CD4-positive, alpha-beta T cell (primary cell): ENCODE data around the gene ENDOU. TPM values are rescaled to one million over a fixed set of nuclear protein-coding genes. Genes with fewer than 3 reads are reported as not detected.
A peak's percentile ranks its signal among the peaks of the same experiment; 100 is the strongest.

Experiments used
- ATAC-seq: fragments of 200-7000 bp; cut with Tn5 transposase; one replicate; pipeline ENCODE4 v1.10.0; 2022; ENCODE audit warnings: mild to moderate bottlenecking; ENCODE audit not compliant: poor library complexity
- CTCF ChIA-PET: fragments of 350-600 bp; sonication (Branson Sonifier 250); formaldehyde crosslinking; loops from one replicate; lab custom pipeline; 2021; ENCODE audit warnings: antibody characterized with exemption, inconsistent platforms; lab: Charles Lee
- POLR2A ChIA-PET: fragments of 350-600 bp; sonication (Branson Sonifier 250); formaldehyde crosslinking; loops from one replicate; lab custom pipeline; 2021; ENCODE audit warnings: antibody characterized with exemption, inconsistent platforms; lab: Charles Lee
- DNase-seq, 14 experiments: peaks; one replicate each; pipeline ENCODE4 v3.0.0-alpha.2; 2013 to 2020; ENCODE audit warnings: mixed read lengths in 2 of 14
- H3K27ac ChIP-seq, 2 donors: one replicate each; pipeline versions ENCODE4 v1.5.1 to v1.7.0; 2013; ENCODE audit warnings: low read length in 2 of 2, low read depth in 1 of 2, mild to moderate bottlenecking in 1 of 2
- H3K27me3 ChIP-seq, 2 experiments: 1 replicate in 1 of 2; 2 replicates in 1 of 2; pipeline versions ENCODE4 v1.6.1 to v1.7.0; 2013; ENCODE audit warnings: low read length in 2 of 2, control low read depth in 1 of 2, mild to moderate bottlenecking in 1 of 2, moderate library complexity in 1 of 2; ENCODE audit not compliant: insufficient read depth in 2 of 2, control insufficient read depth in 1 of 2
- H3K36me3 ChIP-seq: one replicate; pipeline ENCODE4 v1.6.1; 2013; ENCODE audit warnings: low read length, control low read depth; ENCODE audit not compliant: insufficient read depth
- H3K4me1 ChIP-seq: one replicate; pipeline ENCODE4 v1.6.1; 2013; ENCODE audit warnings: low read length, control low read depth; ENCODE audit not compliant: insufficient read depth
- H3K4me3 ChIP-seq: one replicate; pipeline ENCODE4 v1.5.1; 2013; ENCODE audit warnings: mild to moderate bottlenecking, low read length, moderate library complexity
- H3K9me3 ChIP-seq, 2 experiments: 1 replicate in 1 of 2; 2 replicates in 1 of 2; pipeline versions ENCODE4 v1.6.1 to v1.7.0; 2013; ENCODE audit warnings: low read length in 2 of 2, mild to moderate bottlenecking in 2 of 2, control low read depth in 1 of 2, moderate library complexity in 1 of 2; ENCODE audit not compliant: control insufficient read depth in 1 of 2, insufficient read depth in 1 of 2
- H3K27ac Mint-ChIP-seq: one replicate; pipeline ENCODE4 v1.8.0; 2020; ENCODE audit warnings: mixed read lengths
- H3K27me3 Mint-ChIP-seq: one replicate; pipeline ENCODE4 v1.8.0; 2021; ENCODE audit warnings: mixed read lengths
- H3K36me3 Mint-ChIP-seq: one replicate; pipeline ENCODE4 v1.8.0; 2021; ENCODE audit warnings: low read depth, mixed read lengths
- H3K4me1 Mint-ChIP-seq: one replicate; pipeline ENCODE4 v1.8.0; 2021; ENCODE audit warnings: low read depth, mixed read lengths
- H3K4me3 Mint-ChIP-seq: one replicate; pipeline ENCODE4 v1.8.0; 2020; ENCODE audit warnings: mild to moderate bottlenecking, mixed read lengths
- H3K9me3 Mint-ChIP-seq: one replicate; pipeline ENCODE4 v1.8.0; 2020; ENCODE audit warnings: mixed read lengths
- intact Hi-C, 2 experiments: fragments of 100-400 bp; cut with DNase I in 1 of 2; cut with micrococcal nuclease in 1 of 2; formaldehyde crosslinking; loops; one replicate each; pipeline versions ENCODE4 v1.15.1 to v1.9.0; 2023 to 2025; cut with DNase I, micrococcal nuclease
- total RNA-seq, 174 experiments: library from RNA in 2 of 174; stranded (reverse) in 2 of 174; gene quantifications; one replicate each; pipeline ENCODE4 v1.2.3 and lab custom pipeline; 2021 to 2026
- TF ChIP-seq, protein P1 (sequence below): fragments of 200-600 bp; IDR thresholded peaks from one replicate; pipeline ENCODE4 v1.8.0; 2022; ENCODE audit warnings: antibody characterized with exemption, mild to moderate bottlenecking

The ENDOU gene
- total RNA-seq, 2 experiments from 2014 or later = not detected

DNA sequence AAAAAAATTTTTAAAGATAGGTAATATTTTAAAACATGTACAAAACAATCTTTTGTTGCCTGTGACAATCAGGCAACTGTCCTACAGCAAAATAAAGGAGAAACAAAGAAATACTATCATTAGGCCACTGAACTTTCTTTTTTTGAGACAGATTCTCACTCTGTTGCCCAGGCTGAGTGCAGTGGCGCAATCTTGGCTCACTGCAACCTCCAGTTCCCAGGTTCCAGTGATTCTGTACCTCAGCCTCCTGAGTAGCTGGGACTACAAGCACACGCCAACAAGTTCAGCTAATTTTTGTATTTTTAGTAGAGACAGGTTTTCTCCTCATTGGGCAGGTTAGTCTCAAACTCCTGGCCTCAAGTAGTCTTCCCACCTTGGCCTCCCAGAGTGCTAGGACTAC is 36.1 kb downstream of the ENDOU start:
- Mint-ChIP-seq H3K27me3 (no peaks in the 10 kb centered on the region), H3K9me3 (no peaks in the 10 kb centered on the region), H3K36me3 (peaks cover 70% of the 10 kb centered on the region), H3K4me1 (peaks cover 5% of the 10 kb centered on the region), H3K4me3 (no peak overlapping the region), H3K27ac (no peak overlapping the region)
- H3K4me1 ChIP-seq = no peaks in the 10 kb centered on the region
- ATAC-seq = no peak
- H3K27me3 ChIP-seq = no peaks in the 10 kb centered on the region
- no peak for DNase-seq
- no peak overlapping the region for H3K4me3 ChIP-seq
- intact Hi-C loops = loop anchor here (5.0 to 10.0 kb wide), 5 partner anchors 37 to 1537 kb away; no protein-coding TSS in a partner anchor
- TF ChIP-seq, protein P1, sequence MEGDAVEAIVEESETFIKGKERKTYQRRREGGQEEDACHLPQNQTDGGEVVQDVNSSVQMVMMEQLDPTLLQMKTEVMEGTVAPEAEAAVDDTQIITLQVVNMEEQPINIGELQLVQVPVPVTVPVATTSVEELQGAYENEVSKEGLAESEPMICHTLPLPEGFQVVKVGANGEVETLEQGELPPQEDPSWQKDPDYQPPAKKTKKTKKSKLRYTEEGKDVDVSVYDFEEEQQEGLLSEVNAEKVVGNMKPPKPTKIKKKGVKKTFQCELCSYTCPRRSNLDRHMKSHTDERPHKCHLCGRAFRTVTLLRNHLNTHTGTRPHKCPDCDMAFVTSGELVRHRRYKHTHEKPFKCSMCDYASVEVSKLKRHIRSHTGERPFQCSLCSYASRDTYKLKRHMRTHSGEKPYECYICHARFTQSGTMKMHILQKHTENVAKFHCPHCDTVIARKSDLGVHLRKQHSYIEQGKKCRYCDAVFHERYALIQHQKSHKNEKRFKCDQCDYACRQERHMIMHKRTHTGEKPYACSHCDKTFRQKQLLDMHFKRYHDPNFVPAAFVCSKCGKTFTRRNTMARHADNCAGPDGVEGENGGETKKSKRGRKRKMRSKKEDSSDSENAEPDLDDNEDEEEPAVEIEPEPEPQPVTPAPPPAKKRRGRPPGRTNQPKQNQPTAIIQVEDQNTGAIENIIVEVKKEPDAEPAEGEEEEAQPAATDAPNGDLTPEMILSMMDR = no peak
- no peak overlapping the region for H3K27ac ChIP-seq
- ChIA-PET POLR2A (no interaction called here), CTCF (no interaction called here)
- no peaks in the 10 kb centered on the region for H3K9me3 ChIP-seq
- peaks cover 45% of the 10 kb centered on the region for H3K36me3 ChIP-seq

DNA sequence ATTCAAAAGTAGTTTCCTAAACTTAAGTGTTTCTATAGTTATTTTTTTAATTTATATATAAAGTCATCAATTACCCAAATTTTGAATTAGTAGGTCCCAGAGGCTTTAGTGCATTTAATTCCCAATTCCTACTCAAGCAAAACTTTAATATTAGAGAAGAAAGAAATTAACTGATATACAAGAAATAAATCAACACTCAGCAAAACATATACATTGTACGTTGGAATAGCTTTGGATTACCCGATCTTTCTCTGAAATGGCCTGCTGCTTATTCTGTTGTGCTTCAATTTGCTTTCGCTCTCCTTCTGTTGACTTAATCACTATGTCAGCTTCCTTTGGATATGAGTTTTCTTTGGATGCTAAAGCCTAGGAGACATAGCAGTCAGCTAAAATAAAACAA is 37.7 kb downstream of the ENDOU start:
- Mint-ChIP-seq H3K9me3 (no peaks in the 10 kb centered on the region), H3K36me3 (peaks cover 67% of the 10 kb centered on the region), H3K27ac (no peak overlapping the region), H3K4me3 (no peak overlapping the region), H3K27me3 (no peaks in the 10 kb centered on the region), H3K4me1 (peaks cover 10% of the 10 kb centered on the region)
- H3K36me3 ChIP-seq = peaks cover 37% of the 10 kb centered on the region
- no peaks in the 10 kb centered on the region for H3K9me3 ChIP-seq
- ChIA-PET CTCF (interaction anchor here (1.1 to 1.4 kb wide), 2 partner anchors 15 to 38 kb away, joined by 3 read pairs; no protein-coding TSS in a partner anchor), POLR2A (interaction anchor here (1.4 to 1.6 kb wide), 2 partner anchors 36 to 655 kb away, joined by 4 to 10 read pairs; no protein-coding TSS in a partner anchor)
- no peak for DNase-seq
- no peaks in the 10 kb centered on the region for H3K4me1 ChIP-seq
- intact Hi-C loops = loop anchor here (2.0 to 10.0 kb wide), 7 partner anchors 35 to 1535 kb away; no protein-coding TSS in a partner anchor
- TF ChIP-seq, protein P1 = no peak
- H3K27me3 ChIP-seq = no peaks in the 10 kb centered on the region
- H3K4me3 ChIP-seq = no peak overlapping the region
- H3K27ac ChIP-seq = no peak overlapping the region
- no peak for ATAC-seq

DNA sequence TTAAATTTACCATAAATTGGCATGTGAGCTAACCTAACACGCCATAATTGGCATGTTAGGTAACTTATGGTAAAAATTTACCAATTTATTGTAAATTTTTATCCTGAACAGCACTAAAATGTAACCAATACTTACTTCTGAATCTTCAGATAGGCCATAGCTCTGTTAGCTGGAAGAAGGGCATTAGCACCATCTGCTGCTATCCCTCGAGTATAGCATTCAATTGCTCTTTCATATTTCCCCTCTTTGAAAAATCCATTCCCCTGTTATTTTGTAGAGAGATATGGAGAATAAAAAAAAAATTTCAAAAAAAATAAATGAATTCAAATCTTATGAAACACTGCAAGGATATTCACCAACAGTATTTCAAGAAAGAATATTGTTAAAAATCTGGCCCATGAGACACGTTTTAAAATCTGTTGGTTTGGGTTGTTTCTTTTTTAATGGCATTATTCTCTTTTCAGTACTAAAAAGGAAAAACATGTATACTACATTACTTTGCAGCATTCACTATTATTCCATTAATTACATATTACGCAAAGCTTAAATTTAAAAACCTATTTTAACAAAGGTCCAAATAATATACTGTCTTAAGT is 38.5 kb downstream of the ENDOU start:
- POLR2A ChIA-PET = interaction anchor here (1.1 to 1.6 kb wide), 3 partner anchors 20 to 654 kb away, joined by 3 to 10 read pairs (median 4); no protein-coding TSS in a partner anchor
- intact Hi-C loops = loop anchor here (1.0 to 10.0 kb wide), 8 partner anchors 34 to 1534 kb away; no protein-coding TSS in a partner anchor
- H3K9me3 ChIP-seq = no peaks in the 10 kb centered on the region
- Mint-ChIP-seq H3K4me3 (no peak overlapping the region), H3K9me3 (no peaks in the 10 kb centered on the region), H3K27ac (no peak overlapping the region), H3K27me3 (no peaks in the 10 kb centered on the region), H3K36me3 (peaks cover 65% of the 10 kb centered on the region), H3K4me1 (peaks cover 10% of the 10 kb centered on the region)
- no peaks in the 10 kb centered on the region for H3K27me3 ChIP-seq
- H3K27ac ChIP-seq = no peak overlapping the region
- peaks cover 31% of the 10 kb centered on the region for H3K36me3 ChIP-seq
- TF ChIP-seq, protein P1 = peak; percentile 58
- ATAC-seq (peak; percentile 76), DNase-seq (peak in 6 of 14 experiments; percentile 1 to 61 (median 31))
- H3K4me3 ChIP-seq = no peak overlapping the region
- no peaks in the 10 kb centered on the region for H3K4me1 ChIP-seq
- CTCF ChIA-PET = interaction anchor here (0.6 to 1.6 kb wide), 6 partner anchors 9 to 654 kb away, joined by 3 to 7 read pairs (median 3); no protein-coding TSS in a partner anchor
